ENCODE results near the gene MSH3. TPM values are rescaled to one million over a fixed set of nuclear protein-coding genes. Genes with fewer than 3 reads are reported as not detected.

The MSH3 gene
- total RNA-seq, 3 donors from 2014 or later (not counting 1 experiment from before 2014, with no cell fraction given): 11.6 to 17.1 (median 15.5) TPM

DNA sequence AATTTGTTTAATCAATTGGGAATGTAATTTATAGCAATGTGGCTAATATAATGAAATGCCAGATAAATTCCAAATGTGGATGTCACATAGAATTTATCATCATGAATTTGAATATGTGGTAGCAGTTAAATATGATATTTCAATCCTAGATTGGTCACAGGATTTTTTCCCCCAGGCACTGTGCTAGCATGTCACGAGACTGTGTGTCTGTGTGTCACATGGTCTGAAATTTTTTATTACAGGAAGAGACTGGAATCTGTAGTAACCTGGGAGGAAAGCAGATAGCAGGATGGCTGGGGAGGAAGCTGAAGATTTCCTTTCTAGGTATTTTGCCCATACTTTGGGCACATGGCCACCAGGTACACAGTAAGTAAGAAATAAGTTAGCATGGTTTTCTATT lies 35.4 kb upstream of the MSH3 start:
- H3K4me1 ChIP-seq (ENCODE audit: control insufficient read depth, insufficient read depth, low read length): no peaks in the 10 kb centered on the region
- TF ChIP-seq, protein P1, sequence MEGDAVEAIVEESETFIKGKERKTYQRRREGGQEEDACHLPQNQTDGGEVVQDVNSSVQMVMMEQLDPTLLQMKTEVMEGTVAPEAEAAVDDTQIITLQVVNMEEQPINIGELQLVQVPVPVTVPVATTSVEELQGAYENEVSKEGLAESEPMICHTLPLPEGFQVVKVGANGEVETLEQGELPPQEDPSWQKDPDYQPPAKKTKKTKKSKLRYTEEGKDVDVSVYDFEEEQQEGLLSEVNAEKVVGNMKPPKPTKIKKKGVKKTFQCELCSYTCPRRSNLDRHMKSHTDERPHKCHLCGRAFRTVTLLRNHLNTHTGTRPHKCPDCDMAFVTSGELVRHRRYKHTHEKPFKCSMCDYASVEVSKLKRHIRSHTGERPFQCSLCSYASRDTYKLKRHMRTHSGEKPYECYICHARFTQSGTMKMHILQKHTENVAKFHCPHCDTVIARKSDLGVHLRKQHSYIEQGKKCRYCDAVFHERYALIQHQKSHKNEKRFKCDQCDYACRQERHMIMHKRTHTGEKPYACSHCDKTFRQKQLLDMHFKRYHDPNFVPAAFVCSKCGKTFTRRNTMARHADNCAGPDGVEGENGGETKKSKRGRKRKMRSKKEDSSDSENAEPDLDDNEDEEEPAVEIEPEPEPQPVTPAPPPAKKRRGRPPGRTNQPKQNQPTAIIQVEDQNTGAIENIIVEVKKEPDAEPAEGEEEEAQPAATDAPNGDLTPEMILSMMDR (IDR thresholded peaks at IDR 0.05): no peak
- 95% methylated on average over 1 of the region's 1 CpG for WGBS (ENCODE audit: insufficient coverage)
- Mint-ChIP-seq H3K4me3 (no peak overlapping the region), H3K27ac (no peak overlapping the region), H3K27me3 (ENCODE audit: low read depth in 2 of 2) (no peaks in the 10 kb centered on the region), H3K4me1 (no peaks in the 10 kb centered on the region), H3K9me3 (no peaks in the 10 kb centered on the region), H3K36me3 (no peaks in the 10 kb centered on the region)
- no peak overlapping the region for H3K27ac ChIP-seq (ENCODE audit: low read length)
- H3K27me3 ChIP-seq (ENCODE audit: control insufficient read depth, insufficient read depth, low read length): no peaks in the 10 kb centered on the region
- no peak overlapping the region for H3K4me3 ChIP-seq (ENCODE audit: low read length)
- ATAC-seq (no peak), DNase-seq (no peak)
- intact Hi-C loops (cut with micrococcal nuclease): no loop called here
- no peaks in the 10 kb centered on the region for H3K9me3 ChIP-seq (ENCODE audit: control insufficient read depth, insufficient read depth, low read length)
- H3K36me3 ChIP-seq (ENCODE audit: control insufficient read depth, insufficient read depth, low read length): no peaks in the 10 kb centered on the region

DNA sequence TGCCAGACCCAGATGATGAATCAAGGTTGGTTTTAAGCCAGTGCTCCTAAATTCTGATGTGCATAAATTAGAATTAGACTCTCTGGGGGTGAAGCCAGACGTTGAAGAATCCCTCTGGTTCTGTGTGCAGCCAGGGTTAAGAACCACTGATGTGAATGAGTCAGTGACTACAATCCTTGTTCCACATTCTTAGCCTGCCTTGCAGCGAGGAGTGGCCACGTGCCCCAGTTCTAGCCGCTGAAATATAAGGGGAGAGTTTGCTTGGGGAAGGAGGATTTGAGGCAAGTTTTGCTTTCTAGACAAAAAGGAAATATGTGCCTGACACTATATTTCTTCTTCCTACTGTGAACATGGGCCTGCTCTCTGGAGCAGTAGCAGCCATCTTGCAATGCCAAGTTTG lies 34.2 kb upstream of the MSH3 start:
- H3K4me3 Mint-ChIP-seq: no peak overlapping the region
- no peaks in the 10 kb centered on the region for H3K27me3 ChIP-seq (ENCODE audit: control insufficient read depth, insufficient read depth, low read length)
- H3K9me3 ChIP-seq (ENCODE audit: control insufficient read depth, insufficient read depth, low read length): no peaks in the 10 kb centered on the region
- H3K27me3 Mint-ChIP-seq (ENCODE audit: low read depth in 2 of 2): no peaks in the 10 kb centered on the region
- no peak overlapping the region for H3K27ac Mint-ChIP-seq
- no peaks in the 10 kb centered on the region for H3K9me3 Mint-ChIP-seq
- 72% methylated on average over 4 of the region's 4 CpGs for WGBS (ENCODE audit: insufficient coverage)
- intact Hi-C loops (cut with micrococcal nuclease): no loop called here
- H3K36me3 ChIP-seq (ENCODE audit: control insufficient read depth, insufficient read depth, low read length): no peaks in the 10 kb centered on the region
- H3K4me3 ChIP-seq (ENCODE audit: low read length): no peak overlapping the region
- H3K27ac ChIP-seq (ENCODE audit: low read length): no peak overlapping the region
- no peak for ATAC-seq
- no peaks in the 10 kb centered on the region for H3K4me1 Mint-ChIP-seq
- DNase-seq: no peak
- H3K36me3 Mint-ChIP-seq: no peaks in the 10 kb centered on the region
- TF ChIP-seq, protein P1 (IDR thresholded peaks at IDR 0.05): no peak
- H3K4me1 ChIP-seq (ENCODE audit: control insufficient read depth, insufficient read depth, low read length): no peaks in the 10 kb centered on the region

DNA sequence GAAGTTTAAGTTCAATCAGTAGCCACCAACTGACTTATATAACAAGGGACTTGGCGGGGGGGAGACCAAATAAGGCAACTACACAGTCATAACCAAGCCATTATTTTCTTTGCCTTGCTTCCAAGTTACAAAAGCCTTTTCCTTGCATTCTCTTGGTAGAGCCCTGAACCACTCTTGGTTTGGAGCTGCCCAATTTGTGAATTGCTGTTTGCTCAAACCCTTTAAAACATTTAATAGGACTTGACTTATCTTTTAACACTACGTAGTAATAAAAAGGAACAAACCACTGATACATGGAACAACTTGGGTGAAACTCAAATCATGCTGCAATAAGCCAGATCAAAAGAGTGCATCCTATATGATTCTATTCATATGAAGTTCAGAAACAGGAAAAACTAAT lies 31.7 kb upstream of the MSH3 start:
- H3K27me3 Mint-ChIP-seq (ENCODE audit: low read depth in 2 of 2): no peaks in the 10 kb centered on the region
- H3K4me3 ChIP-seq (ENCODE audit: low read length): no peak overlapping the region
- H3K4me1 ChIP-seq (ENCODE audit: control insufficient read depth, insufficient read depth, low read length): no peaks in the 10 kb centered on the region
- no peak overlapping the region for H3K27ac Mint-ChIP-seq
- ATAC-seq (no peak), DNase-seq (no peak)
- H3K36me3 ChIP-seq (ENCODE audit: control insufficient read depth, insufficient read depth, low read length): no peaks in the 10 kb centered on the region
- H3K4me3 Mint-ChIP-seq: no peak overlapping the region
- intact Hi-C loops (cut with micrococcal nuclease): no loop called here
- 93% methylated on average over 2 of the region's 2 CpGs for WGBS (ENCODE audit: insufficient coverage)
- H3K27me3 ChIP-seq (ENCODE audit: control insufficient read depth, insufficient read depth, low read length): no peaks in the 10 kb centered on the region
- TF ChIP-seq, protein P1 (IDR thresholded peaks at IDR 0.05): no peak
- no peaks in the 10 kb centered on the region for H3K4me1 Mint-ChIP-seq
- no peak overlapping the region for H3K27ac ChIP-seq (ENCODE audit: low read length)
- no peaks in the 10 kb centered on the region for H3K36me3 Mint-ChIP-seq
- H3K9me3 Mint-ChIP-seq: no peaks in the 10 kb centered on the region
- H3K9me3 ChIP-seq (ENCODE audit: control insufficient read depth, insufficient read depth, low read length): no peaks in the 10 kb centered on the region

DNA sequence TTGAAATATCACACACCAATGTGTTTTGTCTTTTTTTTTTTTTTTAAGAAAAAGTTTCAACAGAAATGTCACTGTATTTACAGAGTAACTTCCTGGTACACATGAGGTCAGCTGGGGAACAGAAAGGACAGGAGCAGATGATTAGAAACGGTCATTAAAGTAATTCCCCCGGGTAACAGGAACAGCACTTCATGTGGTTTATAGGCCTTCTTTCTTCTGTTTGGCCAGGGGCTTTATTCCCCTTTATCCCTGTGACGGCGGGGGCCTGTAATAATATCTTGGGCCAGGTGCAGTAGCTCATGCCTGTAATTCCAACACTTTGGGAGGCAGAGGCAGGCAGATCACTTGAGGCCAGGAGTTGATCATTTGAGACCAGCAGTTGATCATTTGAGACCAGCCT lies 30.5 kb upstream of the MSH3 start:
- whole genome bisulfite sequencing (ENCODE audit: insufficient coverage): 75% methylated on average over 4 of the region's 4 CpGs
- intact Hi-C loops (cut with micrococcal nuclease): no loop called here
- no peaks in the 10 kb centered on the region for H3K27me3 ChIP-seq (ENCODE audit: control insufficient read depth, insufficient read depth, low read length)
- Mint-ChIP-seq H3K9me3 (no peaks in the 10 kb centered on the region), H3K27me3 (ENCODE audit: low read depth in 2 of 2) (no peaks in the 10 kb centered on the region), H3K27ac (no peak overlapping the region), H3K36me3 (no peaks in the 10 kb centered on the region), H3K4me1 (no peaks in the 10 kb centered on the region), H3K4me3 (no peak overlapping the region)
- ATAC-seq (no peak), DNase-seq (no peak)
- no peak overlapping the region for H3K27ac ChIP-seq (ENCODE audit: low read length)
- no peaks in the 10 kb centered on the region for H3K9me3 ChIP-seq (ENCODE audit: control insufficient read depth, insufficient read depth, low read length)
- TF ChIP-seq, protein P1 (IDR thresholded peaks at IDR 0.05): no peak
- no peaks in the 10 kb centered on the region for H3K36me3 ChIP-seq (ENCODE audit: control insufficient read depth, insufficient read depth, low read length)
- H3K4me3 ChIP-seq (ENCODE audit: low read length): no peak overlapping the region
- no peaks in the 10 kb centered on the region for H3K4me1 ChIP-seq (ENCODE audit: control insufficient read depth, insufficient read depth, low read length)

Measured in natural killer cell (primary cell).